22Rv1 (cell line): ENCODE measurements around the gene RAB15.

ENCODE experiments used
- ZFX ChIP-seq: fragments of 450-650 bp; IDR thresholded peaks from 2 replicates; pipeline ENCODE4 v1.6.1; 2017; ENCODE audit warnings: antibody characterized with exemption, borderline replicate concordance
- TF ChIP-seq, protein P1 (sequence below): fragments of 450-650 bp; IDR thresholded peaks from 2 replicates; pipeline ENCODE4 v1.5.1; 2017; ENCODE audit warnings: mild to moderate bottlenecking

DNA sequence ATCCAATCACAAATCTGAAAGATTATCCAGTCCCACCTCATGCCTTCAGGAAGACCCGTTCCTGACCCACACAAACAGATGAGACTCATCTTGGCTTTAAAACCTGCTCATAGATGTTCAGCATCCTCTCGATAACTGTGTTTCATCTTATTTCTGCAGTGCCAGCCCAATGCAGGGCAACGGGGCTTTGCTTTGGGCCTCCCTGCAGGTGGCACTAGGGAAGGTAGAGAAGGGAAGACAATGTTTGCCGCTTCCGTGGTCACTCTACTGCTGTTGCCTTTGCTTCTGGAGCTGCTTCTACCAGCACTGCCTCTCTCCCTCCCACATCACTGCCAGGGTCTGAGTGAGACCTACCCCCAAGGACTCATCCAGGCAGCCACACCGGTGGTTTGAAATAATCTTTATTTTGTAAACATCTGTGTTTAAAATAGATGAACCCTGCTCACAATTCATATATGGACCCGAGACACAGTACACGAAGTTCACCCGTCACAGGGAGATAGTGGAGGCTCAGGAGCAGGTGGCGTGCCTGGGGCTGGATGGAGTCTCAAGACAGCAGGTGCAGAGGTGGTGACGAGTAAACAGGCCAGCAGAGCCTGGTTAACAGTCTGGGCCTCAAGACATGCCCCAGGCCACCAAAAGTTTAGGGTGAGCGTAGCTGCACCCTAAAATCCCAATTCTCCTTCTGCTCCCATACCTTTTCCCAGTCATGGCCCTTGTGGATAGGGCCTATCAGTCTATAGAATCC, 26.5 kb downstream of the RAB15 start:
- TF ChIP-seq, protein P1, sequence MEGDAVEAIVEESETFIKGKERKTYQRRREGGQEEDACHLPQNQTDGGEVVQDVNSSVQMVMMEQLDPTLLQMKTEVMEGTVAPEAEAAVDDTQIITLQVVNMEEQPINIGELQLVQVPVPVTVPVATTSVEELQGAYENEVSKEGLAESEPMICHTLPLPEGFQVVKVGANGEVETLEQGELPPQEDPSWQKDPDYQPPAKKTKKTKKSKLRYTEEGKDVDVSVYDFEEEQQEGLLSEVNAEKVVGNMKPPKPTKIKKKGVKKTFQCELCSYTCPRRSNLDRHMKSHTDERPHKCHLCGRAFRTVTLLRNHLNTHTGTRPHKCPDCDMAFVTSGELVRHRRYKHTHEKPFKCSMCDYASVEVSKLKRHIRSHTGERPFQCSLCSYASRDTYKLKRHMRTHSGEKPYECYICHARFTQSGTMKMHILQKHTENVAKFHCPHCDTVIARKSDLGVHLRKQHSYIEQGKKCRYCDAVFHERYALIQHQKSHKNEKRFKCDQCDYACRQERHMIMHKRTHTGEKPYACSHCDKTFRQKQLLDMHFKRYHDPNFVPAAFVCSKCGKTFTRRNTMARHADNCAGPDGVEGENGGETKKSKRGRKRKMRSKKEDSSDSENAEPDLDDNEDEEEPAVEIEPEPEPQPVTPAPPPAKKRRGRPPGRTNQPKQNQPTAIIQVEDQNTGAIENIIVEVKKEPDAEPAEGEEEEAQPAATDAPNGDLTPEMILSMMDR = no peak
- TF ChIP-seq ZFX = no peak
